HCT116 (cell line): ENCODE results near the gene SCP2. TPM values are rescaled to one million over a fixed set of nuclear protein-coding genes. Genes with fewer than 3 reads are reported as not detected.

Experiments used
- ATAC-seq: fragments of 200-7000 bp; cut with Tn5 transposase; 2 replicates; pipeline ENCODE4 v1.9.1; 2020; ENCODE audit warnings: mild to moderate bottlenecking, moderate library complexity
- BruUV-seq: library from RNA; stranded (reverse); fragments of 400-500 nt; replicated peaks from 2 replicates; lab custom pipeline; 2021; lab: Mats Ljungman, UMichigan
- CTCF ChIA-PET: fragments of 300-600 bp; sonication (Branson Sonifier 250); formaldehyde crosslinking; loops from one replicate; lab custom pipeline; 2021; ENCODE audit warnings: antibody characterized with exemption; lab: Charles Lee
- POLR2A ChIA-PET: fragments of 300-600, 350-600 bp; sonication (Branson Sonifier 250); formaldehyde crosslinking; loops from one replicate; lab custom pipeline; 2021; ENCODE audit warnings: antibody characterized with exemption; lab: Charles Lee
- RAD21 ChIA-PET, 2 experiments: fragments of 300-600 bp; sonication (Branson Sonifier 250); formaldehyde crosslinking; loops; one replicate each; lab custom pipeline; 2023; ENCODE audit warnings: low total read pairs in 2 of 2; ENCODE audit not compliant: uncharacterized antibody in 2 of 2, unreplicated experiment in 2 of 2, low non-redundant PET in 1 of 2; lab: Charles Lee
- DNase-seq: peaks from one replicate; pipeline ENCODE4 v3.0.0-alpha.2; 2010; ENCODE audit warnings: low read depth, low spot score
- H2AFZ ChIP-seq: fragments of 200-600 bp; shearing (Covaris generic), sonication (generic); 2 replicates; pipeline ENCODE4 v1.6.1; 2017; ENCODE audit warnings: low read depth, mixed run types, mixed read lengths, antibody characterized with exemption, low read length; ENCODE audit not compliant: poor library complexity, severe bottlenecking
- H3K27ac ChIP-seq: 2 replicates; pipeline ENCODE4 v1.5.1; 2012; ENCODE audit warnings: low read depth, low read length
- H3K27me3 ChIP-seq: fragments of 200-600 bp; sonication (generic); 2 replicates; pipeline ENCODE4 v1.6.1; 2016; ENCODE audit warnings: mixed run types, low read length, mixed read lengths; ENCODE audit not compliant: insufficient read depth
- H3K36me3 ChIP-seq, 2 experiments: fragments of 200-500 bp in 1 of 2; fragments of 200-600 bp in 1 of 2; sonication (Bioruptor generic) in 1 of 2; sonication (generic) in 1 of 2; 2 replicates each; pipeline versions ENCODE4 v1.5.1 to v1.6.1; 2014 to 2016; ENCODE audit warnings: low read length in 2 of 2, inconsistent platforms in 1 of 2, mixed read lengths in 1 of 2, mixed run types in 1 of 2; ENCODE audit not compliant: insufficient read depth in 2 of 2, control insufficient read depth in 1 of 2
- H3K4me1 ChIP-seq, 2 experiments: fragments of 200-600 bp in 1 of 2; sonication (generic) in 1 of 2; 2 replicates each; pipeline versions ENCODE4 v1.5.1 to v1.6.1; 2012 to 2017; ENCODE audit warnings: low read length in 2 of 2, inconsistent platforms in 1 of 2, mild to moderate bottlenecking in 1 of 2, mixed read lengths in 1 of 2, mixed run types in 1 of 2, moderate library complexity in 1 of 2; ENCODE audit not compliant: insufficient read depth in 2 of 2, control insufficient read depth in 1 of 2
- H3K4me2 ChIP-seq: fragments of 200-600 bp; sonication (generic); 2 replicates; pipeline ENCODE4 v1.6.1; 2017; ENCODE audit warnings: mixed run types, low read length, mixed read lengths
- H3K4me3 ChIP-seq, 2 experiments: fragments of 200-600 bp in 1 of 2; sonication (generic) in 1 of 2; replicated peaks in 1 of 2; 2 replicates each; pipeline ENCODE4 v1.5.1; 2011 to 2016; ENCODE audit warnings: low read length in 2 of 2, control low read depth in 1 of 2, low read depth in 1 of 2, mild to moderate bottlenecking in 1 of 2, mixed read lengths in 1 of 2, mixed run types in 1 of 2
- H3K79me2 ChIP-seq: fragments of 200-600 bp; sonication (generic); 2 replicates; pipeline ENCODE4 v1.6.1; 2017; ENCODE audit warnings: mild to moderate bottlenecking, mixed run types, low read length, moderate library complexity, mixed read lengths; ENCODE audit not compliant: insufficient read depth
- H3K9ac ChIP-seq: fragments of 200-600 bp; sonication (generic); 2 replicates; pipeline ENCODE4 v1.6.1; 2016; ENCODE audit warnings: low read length, mixed read lengths
- H3K9me2 ChIP-seq: fragments of 200-600 bp; sonication (generic), shearing (Covaris generic); 2 replicates; pipeline ENCODE4 v1.6.1; 2017; ENCODE audit warnings: mixed run types, mild to moderate bottlenecking, moderate library complexity; ENCODE audit not compliant: insufficient read depth
- H3K9me3 ChIP-seq, 2 experiments: fragments of 200-500 bp in 1 of 2; fragments of 200-600 bp in 1 of 2; sonication (Bioruptor generic) in 1 of 2; sonication (generic) in 1 of 2; 2 replicates each; pipeline ENCODE4 v1.6.1; 2014 to 2017; ENCODE audit warnings: low read length in 2 of 2, mixed read lengths in 2 of 2, inconsistent platforms in 1 of 2, low read depth in 1 of 2, mild to moderate bottlenecking in 1 of 2, mixed run types in 1 of 2, moderate library complexity in 1 of 2; ENCODE audit not compliant: control insufficient read depth in 1 of 2, insufficient read depth in 1 of 2
- H4K20me1 ChIP-seq: fragments of 200-600 bp; sonication (generic), shearing (Covaris generic); 2 replicates; pipeline ENCODE4 v1.6.1; 2017; ENCODE audit warnings: mixed run types, mild to moderate bottlenecking, moderate library complexity; ENCODE audit not compliant: insufficient read depth
- ATF3 ChIP-seq: IDR thresholded peaks from 2 replicates; pipeline ENCODE4 v1.6.1; 2012
- CBX3 ChIP-seq: IDR thresholded peaks from 2 replicates; pipeline ENCODE4 v1.6.1; 2012; ENCODE audit warnings: low read depth
- CEBPB ChIP-seq: IDR thresholded peaks from 2 replicates; pipeline ENCODE4 v1.6.1; 2012; ENCODE audit warnings: low read depth
- CTCF ChIP-seq, 3 experiments: fragments of 200-600 bp in 1 of 3; sonication (generic) in 1 of 3; IDR thresholded peaks in 2 of 3; conservative IDR thresholded peaks in 1 of 3; 2 replicates each; pipeline ENCODE4 v1.5.1; 2012 to 2017; ENCODE audit warnings: low read depth in 2 of 3, low read length in 2 of 3, antibody characterized with exemption in 1 of 3, borderline replicate concordance in 1 of 3, control low read depth in 1 of 3, mild to moderate bottlenecking in 1 of 3, mixed read lengths in 1 of 3, mixed run types in 1 of 3, moderate library complexity in 1 of 3; ENCODE audit not compliant: insufficient read depth in 1 of 3
- ELF1 ChIP-seq: IDR thresholded peaks from 2 replicates; pipeline ENCODE4 v1.6.1; 2012; ENCODE audit warnings: low read depth, borderline replicate concordance
- EZH2 ChIP-seq: fragments of 200-600 bp; sonication (generic); IDR thresholded peaks from 2 replicates; pipeline ENCODE4 v1.6.1; 2017; ENCODE audit warnings: antibody characterized with exemption, mixed run types
- FOSL1 ChIP-seq: IDR thresholded peaks from 2 replicates; pipeline ENCODE4 v1.6.1; 2012; ENCODE audit warnings: low read depth
- JUND ChIP-seq: IDR thresholded peaks from 2 replicates; pipeline ENCODE4 v1.6.1; 2012
- MAX ChIP-seq: IDR thresholded peaks from 2 replicates; pipeline ENCODE4 v1.6.1; 2012
- POLR2A ChIP-seq: IDR thresholded peaks from 2 replicates; pipeline ENCODE4 v1.7.0; 2011; ENCODE audit warnings: borderline replicate concordance; ENCODE audit not compliant: insufficient read depth, insufficient read length; ENCODE audit errors: extremely low read depth
- POLR2AphosphoS5 ChIP-seq: IDR thresholded peaks from 2 replicates; pipeline ENCODE4 v1.6.1; 2011; ENCODE audit warnings: mild to moderate bottlenecking, low read depth, low read length, moderate library complexity
- RAD21 ChIP-seq: IDR thresholded peaks from 2 replicates; pipeline ENCODE4 v1.6.1; 2012; ENCODE audit warnings: low read depth, mild to moderate bottlenecking
- SIN3A ChIP-seq: IDR thresholded peaks from 2 replicates; pipeline ENCODE4 v1.6.1; 2012; ENCODE audit warnings: low read depth
- SP1 ChIP-seq: IDR thresholded peaks from 2 replicates; pipeline ENCODE4 v1.6.1; 2012; ENCODE audit warnings: low read depth
- SRF ChIP-seq: IDR thresholded peaks from 2 replicates; pipeline ENCODE4 v1.6.1; 2012; ENCODE audit warnings: low read depth
- YY1 ChIP-seq: IDR thresholded peaks from 2 replicates; pipeline ENCODE4 v1.6.1; 2011; ENCODE audit warnings: low read length, low read depth, moderate library complexity, mild to moderate bottlenecking; ENCODE audit not compliant: insufficient replicate concordance; ENCODE audit errors: extremely low read depth
- ZBTB33 ChIP-seq: IDR thresholded peaks from 2 replicates; pipeline ENCODE4 v1.6.1; 2011; ENCODE audit warnings: mild to moderate bottlenecking, low read length, moderate library complexity; ENCODE audit not compliant: insufficient replicate concordance; ENCODE audit errors: extremely low read depth
- ZNF274 ChIP-seq: fragments of 200-500 bp; sonication (Bioruptor generic); IDR thresholded peaks from 2 replicates; pipeline ENCODE4 v1.6.1; 2014; ENCODE audit warnings: mild to moderate bottlenecking, low read depth, low read length, inconsistent platforms
- intact Hi-C: fragments of 100-400 bp; cut with micrococcal nuclease; formaldehyde crosslinking; loops from 2 replicates; pipeline ENCODE4 v1.10.0; 2022
- total RNA-seq: library from RNA; stranded (reverse); gene quantifications from one replicate; pipeline ENCODE4 v1.2.1, GENCODE V29; 2021; ENCODE audit not compliant: unreplicated experiment

The SCP2 gene
- total RNA-seq, 1 experiment from 2014 or later: 62.0 TPM

- Histone ChIP-seq H3K4me1 (no peaks in the 10 kb centered on the region), H3K4me2 (no peak overlapping the region), H3K9ac (no peak overlapping the region), H3K27me3 (no peaks in the 10 kb centered on the region), H4K20me1 (no peaks in the 10 kb centered on the region), H3K27ac (no peak overlapping the region)
- intact Hi-C loops: no loop called here
- no TSS peak for BruUV-seq
- CTCF ChIA-PET: no interaction called here
- ATAC-seq: no peak
- RAD21 ChIA-PET: no interaction called here
- TF ChIP-seq POLR2AphosphoS5 (no peak), CTCF (IDR thresholded peaks at IDR 0.05 in 2 of 3, conservative IDR thresholded peaks at IDR 0.05 in 1 of 3; ENCODE audit: borderline replicate concordance in 1 of 3, insufficient read depth in 1 of 3, low read depth in 2 of 3, low read length in 2 of 3) (no peak), CBX3 (no peak), CEBPB (no peak), SRF (no peak), SP1 (no peak), RAD21 (no peak)
- TF ChIP-seq, all 23 proteins: peak for 0
- no peak overlapping the region for H2AFZ ChIP-seq
- H3K36me3 ChIP-seq: no peaks in the 10 kb centered on the region
- no peak for DNase-seq
- H3K4me3 ChIP-seq: no peak overlapping the region
- H3K9me2 ChIP-seq: no peaks in the 10 kb centered on the region
- no peaks in the 10 kb centered on the region for H3K79me2 ChIP-seq
- POLR2A ChIA-PET: no interaction called here
- no peaks in the 10 kb centered on the region for H3K9me3 ChIP-seq
Observed at GRCh38 chr1:52880206-52880605, 46.9 kb upstream of the SCP2 start.

- H4K20me1 ChIP-seq: no peaks in the 10 kb centered on the region
- no peaks in the 10 kb centered on the region for H3K9me2 ChIP-seq
- H3K9me3 ChIP-seq: no peaks in the 10 kb centered on the region
- ATAC-seq (no peak), DNase-seq (no peak)
- H3K4me1 ChIP-seq: no peaks in the 10 kb centered on the region
- RAD21 ChIA-PET: no interaction called here
- no peaks in the 10 kb centered on the region for H3K27me3 ChIP-seq
- H3K27ac ChIP-seq: no peak overlapping the region
- H3K36me3 ChIP-seq: no peaks in the 10 kb centered on the region
- no peaks in the 10 kb centered on the region for H3K79me2 ChIP-seq
- BruUV-seq: no TSS peak
- no peak overlapping the region for H3K4me2 ChIP-seq
- H3K9ac ChIP-seq: no peak overlapping the region
- CTCF ChIA-PET: no interaction called here
- POLR2A ChIA-PET: interaction anchor here (1.1 kb wide), 1 partner anchor 234 kb away, joined by 3 read pairs; no protein-coding TSS in a partner anchor
- H3K4me3 ChIP-seq: no peak overlapping the region
- no peak overlapping the region for H2AFZ ChIP-seq
- intact Hi-C loops: no loop called here
- TF ChIP-seq ATF3: no peak
- no peak for TF ChIP-seq SIN3A
- TF ChIP-seq FOSL1: no peak
- no peak for TF ChIP-seq CBX3
- TF ChIP-seq EZH2: no peak
- TF ChIP-seq RAD21: no peak
- no peak for TF ChIP-seq MAX
- TF ChIP-seq ZBTB33: no peak
- TF ChIP-seq POLR2A: no peak
- TF ChIP-seq ELF1: no peak
- no peak for TF ChIP-seq JUND
- no peak for TF ChIP-seq YY1
- TF ChIP-seq CEBPB: no peak
- TF ChIP-seq ZNF274: no peak
Observed at GRCh38 chr1:52887483-52887882, 39.6 kb upstream of the SCP2 start.
